MCF 10A (cell line): ENCODE data around the gene PI4KB. TPM values are rescaled to one million over a fixed set of nuclear protein-coding genes. Genes with fewer than 3 reads are reported as not detected.
A peak's percentile ranks its signal among the peaks of the same experiment; 100 is the strongest.

Experiments used
- BruUV-seq: library from RNA; stranded (reverse); fragments of 400-500 nt; replicated peaks from 2 replicates; lab custom pipeline; 2021; lab: Mats Ljungman, UMichigan
- CTCF ChIA-PET: fragments of 300-600 bp; sonication (Branson Sonifier 250); formaldehyde crosslinking; extraction: SDS; loops from one replicate; lab custom pipeline; 2021; ENCODE audit warnings: antibody characterized with exemption, inconsistent platforms; lab: Yijun Ruan, JAX
- POLR2A ChIA-PET: fragments of 300-600, 350-650 bp; sonication (Branson Sonifier 250); formaldehyde crosslinking; extraction: SDS; loops from one replicate; lab custom pipeline; 2020; ENCODE audit warnings: antibody characterized with exemption, inconsistent platforms; lab: Yijun Ruan, JAX
- DNase-seq: peaks from one replicate; pipeline ENCODE4 v3.0.0-alpha.2; 2018; ENCODE audit not compliant: unreplicated experiment
- H3K27ac Mint-ChIP-seq: one replicate; pipeline ENCODE4 v1.8.0; 2022; ENCODE audit warnings: mild to moderate bottlenecking, low read depth, mixed read lengths; ENCODE audit not compliant: unreplicated experiment
- H3K27me3 Mint-ChIP-seq: one replicate; pipeline ENCODE4 v1.8.0; 2022; ENCODE audit warnings: mixed read lengths; ENCODE audit not compliant: insufficient read depth, unreplicated experiment
- H3K36me3 Mint-ChIP-seq: one replicate; pipeline ENCODE4 v1.8.0; 2022; ENCODE audit warnings: mild to moderate bottlenecking, moderate library complexity, mixed read lengths; ENCODE audit not compliant: insufficient read depth, unreplicated experiment
- H3K4me1 Mint-ChIP-seq: one replicate; pipeline ENCODE4 v1.8.0; 2022; ENCODE audit warnings: mixed read lengths; ENCODE audit not compliant: insufficient read depth, unreplicated experiment
- H3K4me3 Mint-ChIP-seq: one replicate; pipeline ENCODE4 v1.8.0; 2022; ENCODE audit warnings: mild to moderate bottlenecking, moderate library complexity, mixed read lengths; ENCODE audit not compliant: unreplicated experiment
- H3K9me3 Mint-ChIP-seq: one replicate; pipeline ENCODE4 v1.8.0; 2022; ENCODE audit warnings: mixed read lengths; ENCODE audit not compliant: unreplicated experiment
- CTCF ChIP-seq: fragments of 200-600 bp; IDR thresholded peaks from one replicate; pipeline ENCODE4 v1.8.0; 2022; ENCODE audit warnings: antibody characterized with exemption, mild to moderate bottlenecking; ENCODE audit not compliant: unreplicated experiment
- intact Hi-C: fragments of 100-400 bp; cut with micrococcal nuclease; formaldehyde crosslinking; loops from 2 replicates; pipeline ENCODE4 v1.14.1; 2022
- total RNA-seq: library from RNA; stranded (reverse); gene quantifications from 2 replicates; pipeline ENCODE4 v1.2.3, GENCODE V29; 2022

PI4KB gene
- total RNA-seq, 1 experiment from 2014 or later = 75.3 TPM

- Mint-ChIP-seq H3K27ac (peak overlapping the region; percentile 49), H3K4me1 (peaks cover 40% of the 10 kb centered on the region), H3K4me3 (no peak overlapping the region), H3K9me3 (no peaks in the 10 kb centered on the region), H3K36me3 (peaks cover 76% of the 10 kb centered on the region), H3K27me3 (no peaks in the 10 kb centered on the region)
- ChIA-PET POLR2A (interaction anchor here (1.1 to 10.5 kb wide), 8 partner anchors 12 to 308 kb away, joined by 3 to 253 read pairs (median 4); partner anchors contain the start of genes MINDY1, PI4KB, PSMB4 and PSMD4), CTCF (interaction anchor here (8.8 to 27.4 kb wide), 2 partner anchors 14 to 26 kb away, joined by 115 to 566 read pairs; no protein-coding TSS in a partner anchor)
- TF ChIP-seq CTCF = no peak
- intact Hi-C loops = no loop called here
- BruUV-seq = no TSS peak
- DNase-seq = peak; percentile 78
These were observed 12.9 kb downstream of the PI4KB start for GRCh38 chr1:151314137-151314875.

GRCh38 chr1:151313501-151313900 is 13.7 kb downstream of the PI4KB start:
- Mint-ChIP-seq H3K36me3 (peaks cover 76% of the 10 kb centered on the region), H3K4me3 (no peak overlapping the region), H3K4me1 (peaks cover 40% of the 10 kb centered on the region), H3K27me3 (no peaks in the 10 kb centered on the region), H3K27ac (peak overlapping the region; percentile 49), H3K9me3 (no peaks in the 10 kb centered on the region)
- intact Hi-C loops = no loop called here
- ChIA-PET POLR2A (interaction anchor here (0.6 to 10.5 kb wide), 11 partner anchors 13 to 307 kb away, joined by 3 to 253 read pairs (median 4); partner anchors contain the start of genes MINDY1, PI4KB, PSMB4 and PSMD4), CTCF (interaction anchor here (2.6 to 27.4 kb wide), 3 partner anchors 13 to 27 kb away, joined by 11 to 566 read pairs (median 115); partner anchors contain the start of gene PI4KB)
- DNase-seq = no peak
- TF ChIP-seq CTCF = no peak
- BruUV-seq = no TSS peak

- no peaks in the 10 kb centered on the region for H3K27me3 Mint-ChIP-seq
- peaks cover 76% of the 10 kb centered on the region for H3K36me3 Mint-ChIP-seq
- peak overlapping the region; percentile 95 for H3K27ac Mint-ChIP-seq
- H3K9me3 Mint-ChIP-seq = no peaks in the 10 kb centered on the region
- H3K4me3 Mint-ChIP-seq = no peak overlapping the region
- CTCF ChIA-PET = interaction anchor here (0.6 to 27.4 kb wide), 8 partner anchors 12 to 578 kb away, joined by 3 to 566 read pairs (median 9); partner anchors contain the start of genes PI4KB, PSMB4 and ZNF687
- H3K4me1 Mint-ChIP-seq = peaks cover 40% of the 10 kb centered on the region
- intact Hi-C loops = no loop called here
- POLR2A ChIA-PET = interaction anchor here (1.0 to 10.5 kb wide), 13 partner anchors 8 to 118 kb away, joined by 3 to 253 read pairs (median 10); partner anchors contain the start of genes PI4KB, PSMB4, PSMD4 and RFX5
- DNase-seq = no peak
- BruUV-seq = no TSS peak
- no peak for TF ChIP-seq CTCF
These were observed 14.4 kb downstream of the PI4KB start for GRCh38 chr1:151312826-151313225.

DNA sequence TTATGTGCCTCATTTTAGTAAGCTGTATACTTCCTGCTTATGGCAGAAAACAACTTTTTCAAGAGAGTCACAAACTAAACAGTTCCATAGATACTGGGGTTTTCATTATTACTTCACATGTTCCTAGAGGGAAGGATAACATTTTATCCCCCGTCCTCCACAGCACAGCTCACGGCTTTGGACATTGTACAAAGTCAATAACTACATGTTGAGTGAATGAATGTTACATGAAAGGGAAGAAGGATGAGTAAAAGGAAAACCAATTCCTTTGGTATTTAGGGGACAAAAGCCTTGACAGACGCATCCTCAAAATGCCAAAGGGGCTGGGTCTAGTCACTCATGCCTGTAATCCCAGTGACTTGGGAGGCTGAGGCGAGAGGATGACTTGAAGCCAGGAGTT is 14.8 kb downstream of the PI4KB start:
- H3K36me3 Mint-ChIP-seq = peaks cover 75% of the 10 kb centered on the region
- peak overlapping the region; percentile 95 for H3K27ac Mint-ChIP-seq
- no peaks in the 10 kb centered on the region for H3K9me3 Mint-ChIP-seq
- no peak for TF ChIP-seq CTCF
- H3K4me3 Mint-ChIP-seq = no peak overlapping the region
- DNase-seq = no peak
- CTCF ChIA-PET = interaction anchor here (0.6 to 27.4 kb wide), 11 partner anchors 12 to 752 kb away, joined by 3 to 566 read pairs (median 3); partner anchors contain the start of genes PI4KB, PSMB4 and ZNF687
- intact Hi-C loops = no loop called here
- peaks cover 40% of the 10 kb centered on the region for H3K4me1 Mint-ChIP-seq
- POLR2A ChIA-PET = interaction anchor here (1.0 to 10.5 kb wide), 19 partner anchors 8 to 146 kb away, joined by 3 to 253 read pairs (median 6); partner anchors contain the start of genes PI4KB, PSMB4, PSMD4 and RFX5
- no TSS peak for BruUV-seq
- no peaks in the 10 kb centered on the region for H3K27me3 Mint-ChIP-seq
